Mucosa of descending colon (tissue), 3 donors: ENCODE data around the gene HINT1. TPM values are rescaled to one million over a fixed set of nuclear protein-coding genes. Genes with fewer than 3 reads are reported as not detected.
"Not testable (repeated sequence)": the region's sequence is repeated elsewhere in the genome, so short reads cannot be mapped to it uniquely, and the experiment has no call there.

Source experiments
- ATAC-seq: fragments of 200-7000 bp; cut with Tn5 transposase; one replicate; pipeline ENCODE4 v1.9.1; 2020; ENCODE audit warnings: mild to moderate bottlenecking, moderate library complexity
- DNase-seq, 3 donors: peaks; one replicate each; pipeline ENCODE4 v3.0.0-alpha.2; 2020
- H3K36me3 ChIP-seq: fragments of 200-600 bp; one replicate; pipeline ENCODE4 v1.8.0; 2021; ENCODE audit warnings: low read depth, mild to moderate bottlenecking
- H3K4me1 ChIP-seq: fragments of 200-600 bp; one replicate; pipeline ENCODE4 v1.8.0; 2021; ENCODE audit warnings: low read depth, mild to moderate bottlenecking
- H3K4me3 ChIP-seq: fragments of 200-600 bp; one replicate; pipeline ENCODE4 v1.8.0; 2021; ENCODE audit warnings: mild to moderate bottlenecking
- H3K9me3 ChIP-seq: fragments of 200-600 bp; one replicate; pipeline ENCODE4 v1.8.0; 2021; ENCODE audit warnings: mild to moderate bottlenecking
- intact Hi-C, 2 donors: fragments of 100-400 bp; cut with DNase I in 1 of 2; cut with micrococcal nuclease in 1 of 2; formaldehyde crosslinking; loops; one replicate each; pipeline versions ENCODE4 v1.11.0 to v1.11.1; 2022; cut with DNase I, micrococcal nuclease
- total RNA-seq, 3 donors: library from RNA; stranded (reverse); fragmentation: NEBNext Ultra II Directional in 2 of 3; extraction: Animal tissue kit (Norgen Biotek cat#: 25700) in 2 of 3; gene quantifications; one replicate each; pipeline versions ENCODE4 v1.2.1 to v1.2.4, GENCODE V29; 2021 to 2023
- TF ChIP-seq, protein P1 (sequence below): fragments of 200-600 bp; IDR thresholded peaks from one replicate; pipeline ENCODE4 v1.8.0; 2022; ENCODE audit warnings: antibody characterized with exemption, mild to moderate bottlenecking
- donor health status: DM: no; HTN: no; CAD: no; lungs with moderate emphysema.
- donor health status: DM: no; HTN: no; CAD: no.
- donor health status: DM: no; HTN: yes; CAD: no.

HINT1 gene
- total RNA-seq, 3 donors from 2014 or later = 223 to 289 (median 275) TPM

DNA sequence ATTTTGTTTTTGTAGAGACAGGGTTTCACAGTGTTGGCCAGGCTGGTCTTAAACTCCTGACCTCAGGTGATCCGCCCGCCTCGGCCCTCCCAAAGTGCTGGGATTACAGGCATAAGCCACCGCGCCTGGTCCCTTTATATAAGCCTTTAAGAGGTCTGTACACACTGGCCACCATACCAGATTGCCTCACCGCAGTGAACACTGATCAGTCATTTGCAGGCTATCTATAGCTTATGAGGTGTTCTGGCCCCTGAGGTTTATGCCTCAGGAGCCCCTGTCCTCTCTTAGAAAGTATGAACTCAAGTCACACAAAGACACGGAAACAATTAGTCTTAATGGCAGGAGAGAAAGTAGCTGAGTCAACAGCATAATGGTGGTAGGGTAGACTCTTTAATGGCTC lies 14.6 kb downstream of the HINT1 start:
- Histone ChIP-seq H3K36me3 (no peaks in the 10 kb centered on the region), H3K4me1 (no peaks in the 10 kb centered on the region), H3K9me3 (no peaks in the 10 kb centered on the region), H3K4me3 (no peak overlapping the region)
- TF ChIP-seq, protein P1, sequence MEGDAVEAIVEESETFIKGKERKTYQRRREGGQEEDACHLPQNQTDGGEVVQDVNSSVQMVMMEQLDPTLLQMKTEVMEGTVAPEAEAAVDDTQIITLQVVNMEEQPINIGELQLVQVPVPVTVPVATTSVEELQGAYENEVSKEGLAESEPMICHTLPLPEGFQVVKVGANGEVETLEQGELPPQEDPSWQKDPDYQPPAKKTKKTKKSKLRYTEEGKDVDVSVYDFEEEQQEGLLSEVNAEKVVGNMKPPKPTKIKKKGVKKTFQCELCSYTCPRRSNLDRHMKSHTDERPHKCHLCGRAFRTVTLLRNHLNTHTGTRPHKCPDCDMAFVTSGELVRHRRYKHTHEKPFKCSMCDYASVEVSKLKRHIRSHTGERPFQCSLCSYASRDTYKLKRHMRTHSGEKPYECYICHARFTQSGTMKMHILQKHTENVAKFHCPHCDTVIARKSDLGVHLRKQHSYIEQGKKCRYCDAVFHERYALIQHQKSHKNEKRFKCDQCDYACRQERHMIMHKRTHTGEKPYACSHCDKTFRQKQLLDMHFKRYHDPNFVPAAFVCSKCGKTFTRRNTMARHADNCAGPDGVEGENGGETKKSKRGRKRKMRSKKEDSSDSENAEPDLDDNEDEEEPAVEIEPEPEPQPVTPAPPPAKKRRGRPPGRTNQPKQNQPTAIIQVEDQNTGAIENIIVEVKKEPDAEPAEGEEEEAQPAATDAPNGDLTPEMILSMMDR = no peak
- intact Hi-C loops = no loop called here
- ATAC-seq (no peak), DNase-seq (no peak)

DNA sequence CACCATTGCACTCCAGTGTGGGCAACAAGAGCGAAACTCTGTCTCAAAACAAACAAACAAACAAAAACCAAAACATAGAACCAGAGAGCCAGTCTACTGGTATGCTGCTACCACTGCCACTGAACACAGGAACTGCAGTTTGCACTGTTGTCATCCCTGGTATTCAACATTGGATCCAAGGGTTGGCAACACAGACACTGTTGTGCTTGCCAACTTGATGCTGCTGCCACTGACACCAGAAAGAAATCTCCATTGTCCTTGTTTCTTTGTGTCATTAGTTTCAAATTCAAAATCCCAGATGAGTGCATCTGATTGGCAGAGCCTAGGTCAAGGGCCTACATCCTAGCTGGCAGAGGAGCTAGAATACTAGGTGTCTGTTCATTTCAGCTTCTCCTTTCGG lies 16.2 kb downstream of the HINT1 start:
- no peaks in the 10 kb centered on the region for H3K36me3 ChIP-seq
- no peaks in the 10 kb centered on the region for H3K4me1 ChIP-seq
- no peaks in the 10 kb centered on the region for H3K9me3 ChIP-seq
- no peak overlapping the region for H3K4me3 ChIP-seq
- intact Hi-C loops = no loop called here
- ATAC-seq (no peak), DNase-seq (no peak)
- TF ChIP-seq, protein P1 = no peak

DNA sequence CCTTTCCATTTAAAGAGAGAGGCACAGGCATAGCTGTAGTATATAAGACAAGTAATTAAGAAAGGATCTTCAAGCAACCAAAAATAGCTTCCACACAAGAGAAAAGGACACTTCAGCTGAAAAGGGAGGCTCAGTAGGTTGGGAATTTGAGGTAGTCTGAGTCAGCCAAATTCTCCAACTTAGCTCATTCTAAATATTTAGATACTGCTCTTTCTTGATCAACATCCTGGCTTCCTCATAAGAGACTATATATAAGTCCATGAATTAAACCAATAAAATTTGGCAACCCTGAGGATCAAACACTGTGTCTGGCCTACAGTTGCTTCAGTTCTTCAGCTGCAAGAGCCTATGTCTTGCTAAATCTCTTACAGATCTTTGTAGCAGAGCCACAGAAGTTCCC lies 17.8 kb downstream of the HINT1 start:
- TF ChIP-seq, protein P1 = no peak
- Histone ChIP-seq H3K36me3 (no peaks in the 10 kb centered on the region), H3K4me1 (no peaks in the 10 kb centered on the region), H3K9me3 (no peaks in the 10 kb centered on the region), H3K4me3 (no peak overlapping the region)
- intact Hi-C loops = no loop called here
- ATAC-seq (no peak), DNase-seq (no peak)

DNA sequence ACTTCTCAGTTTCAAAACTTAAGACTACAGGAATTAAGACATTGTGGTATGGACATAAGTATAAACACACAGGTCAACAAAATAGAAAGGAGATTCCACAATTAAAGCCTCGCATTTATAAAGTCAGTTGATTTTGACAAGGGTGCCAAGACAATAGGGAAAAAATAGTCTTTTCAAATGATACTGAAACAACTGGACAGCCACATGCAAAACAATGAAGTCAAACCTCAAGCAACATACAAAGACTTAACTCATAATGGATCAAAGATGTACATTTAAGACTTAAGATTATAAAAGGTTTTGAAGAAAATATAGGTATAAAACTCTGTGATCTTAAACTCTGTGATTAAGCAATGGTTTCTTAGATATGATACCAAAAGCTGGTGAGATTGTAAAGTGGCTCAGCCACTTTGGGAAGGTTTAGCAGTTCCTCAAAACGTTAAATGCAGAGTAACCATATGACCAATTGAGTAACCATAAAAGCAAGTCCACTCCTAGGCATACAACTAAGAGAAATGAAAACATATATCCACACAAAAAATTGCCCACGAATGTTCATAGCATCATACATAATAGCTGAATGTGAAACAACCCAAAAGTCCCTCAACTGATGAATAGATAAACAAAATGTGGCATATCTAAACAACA lies 22.0 kb downstream of the HINT1 start:
- DNase-seq (no peak), ATAC-seq (no peak)
- H3K4me3 ChIP-seq = no peak overlapping the region
- no peaks in the 10 kb centered on the region for H3K9me3 ChIP-seq
- intact Hi-C loops = no loop called here
- no peaks in the 10 kb centered on the region for H3K4me1 ChIP-seq
- no peaks in the 10 kb centered on the region for H3K36me3 ChIP-seq
- TF ChIP-seq, protein P1 = no peak

DNA sequence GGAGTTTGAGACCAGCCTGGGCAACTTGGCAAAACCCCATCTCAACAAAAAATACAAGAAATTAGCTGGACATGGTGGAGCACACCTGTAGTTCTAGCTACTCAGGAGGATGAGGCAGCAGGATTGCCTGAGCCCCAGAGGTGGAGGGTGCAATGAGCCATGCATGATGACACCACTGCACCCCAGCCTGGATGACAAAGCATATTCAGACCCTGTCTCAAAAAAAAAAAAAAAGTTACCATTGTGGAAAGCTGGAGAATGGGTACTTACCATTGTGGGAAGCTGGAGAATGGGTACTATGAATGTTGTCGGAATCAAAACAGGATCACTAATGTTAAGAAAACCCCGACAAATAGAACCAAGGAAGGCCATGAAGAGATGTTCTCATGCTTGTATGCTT lies 25.7 kb downstream of the HINT1 start:
- intact Hi-C loops = no loop called here
- H3K36me3 ChIP-seq = no peaks in the 10 kb centered on the region
- no peaks in the 10 kb centered on the region for H3K4me1 ChIP-seq
- DNase-seq (no peak), ATAC-seq (no peak)
- TF ChIP-seq, protein P1 = no peak
- no peaks in the 10 kb centered on the region for H3K9me3 ChIP-seq
- no peak overlapping the region for H3K4me3 ChIP-seq

DNA sequence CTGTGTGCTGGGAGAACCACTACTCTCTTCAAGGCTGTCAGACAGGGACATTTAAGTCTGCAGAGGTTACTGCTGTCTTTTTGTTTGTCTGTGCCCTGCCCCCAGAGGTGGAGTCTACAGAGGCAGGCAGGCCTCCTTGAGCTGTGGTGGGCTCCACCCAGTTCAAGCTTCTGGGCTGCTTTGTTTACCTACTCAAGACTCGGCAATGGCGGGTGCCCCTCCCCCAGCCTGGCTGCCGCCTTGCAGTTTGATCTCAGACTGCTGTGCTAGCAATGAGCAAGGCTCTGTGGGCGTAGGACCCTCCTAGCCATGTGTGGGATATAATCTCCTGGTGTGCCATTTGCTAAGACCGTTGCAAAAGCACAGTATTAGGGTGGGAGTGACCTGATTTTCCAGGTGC lies 26.6 kb downstream of the HINT1 start:
- H3K9me3 ChIP-seq, H3K36me3 ChIP-seq, intact Hi-C loops, H3K4me1 ChIP-seq, H3K4me3 ChIP-seq, DNase-seq, ATAC-seq: not testable (repeated sequence)

DNA sequence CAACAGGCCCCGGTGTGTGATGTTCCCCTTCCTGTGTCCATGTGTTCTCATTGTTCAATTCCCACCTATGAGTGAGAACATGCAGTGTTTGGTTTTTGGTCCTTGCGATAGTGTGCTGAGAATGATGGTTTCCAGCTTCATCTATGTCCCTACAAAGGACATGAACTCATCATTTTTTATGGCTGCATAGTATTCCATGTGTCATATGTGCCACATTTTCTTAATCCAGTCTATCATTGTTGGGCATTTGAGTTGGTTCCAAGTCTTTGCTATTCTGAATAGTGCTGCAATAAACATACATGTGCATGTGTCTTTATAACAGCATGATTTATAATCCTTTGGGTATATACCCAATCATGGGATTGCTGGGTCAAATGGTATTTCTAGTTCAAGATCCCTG lies 32.0 kb downstream of the HINT1 start:
- DNase-seq, ATAC-seq, H3K36me3 ChIP-seq, intact Hi-C loops, H3K4me1 ChIP-seq, H3K4me3 ChIP-seq, H3K9me3 ChIP-seq: not testable (repeated sequence)
